HG02981 (cell line): ENCODE data around the gene DUSP12.
"Not testable (repeated sequence)": the region's sequence is repeated elsewhere in the genome, so short reads cannot be mapped to it uniquely, and the experiment has no call there.

Experiments
- ATAC-seq: cut with Tn5 transposase; IDR thresholded peaks from one replicate; pipeline ENCODE4 v1.9.1; 2021; ENCODE audit warnings: mild to moderate bottlenecking, moderate library complexity; ENCODE audit not compliant: unreplicated experiment

Gene DUSP12, protein sequence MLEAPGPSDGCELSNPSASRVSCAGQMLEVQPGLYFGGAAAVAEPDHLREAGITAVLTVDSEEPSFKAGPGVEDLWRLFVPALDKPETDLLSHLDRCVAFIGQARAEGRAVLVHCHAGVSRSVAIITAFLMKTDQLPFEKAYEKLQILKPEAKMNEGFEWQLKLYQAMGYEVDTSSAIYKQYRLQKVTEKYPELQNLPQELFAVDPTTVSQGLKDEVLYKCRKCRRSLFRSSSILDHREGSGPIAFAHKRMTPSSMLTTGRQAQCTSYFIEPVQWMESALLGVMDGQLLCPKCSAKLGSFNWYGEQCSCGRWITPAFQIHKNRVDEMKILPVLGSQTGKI

DNA sequence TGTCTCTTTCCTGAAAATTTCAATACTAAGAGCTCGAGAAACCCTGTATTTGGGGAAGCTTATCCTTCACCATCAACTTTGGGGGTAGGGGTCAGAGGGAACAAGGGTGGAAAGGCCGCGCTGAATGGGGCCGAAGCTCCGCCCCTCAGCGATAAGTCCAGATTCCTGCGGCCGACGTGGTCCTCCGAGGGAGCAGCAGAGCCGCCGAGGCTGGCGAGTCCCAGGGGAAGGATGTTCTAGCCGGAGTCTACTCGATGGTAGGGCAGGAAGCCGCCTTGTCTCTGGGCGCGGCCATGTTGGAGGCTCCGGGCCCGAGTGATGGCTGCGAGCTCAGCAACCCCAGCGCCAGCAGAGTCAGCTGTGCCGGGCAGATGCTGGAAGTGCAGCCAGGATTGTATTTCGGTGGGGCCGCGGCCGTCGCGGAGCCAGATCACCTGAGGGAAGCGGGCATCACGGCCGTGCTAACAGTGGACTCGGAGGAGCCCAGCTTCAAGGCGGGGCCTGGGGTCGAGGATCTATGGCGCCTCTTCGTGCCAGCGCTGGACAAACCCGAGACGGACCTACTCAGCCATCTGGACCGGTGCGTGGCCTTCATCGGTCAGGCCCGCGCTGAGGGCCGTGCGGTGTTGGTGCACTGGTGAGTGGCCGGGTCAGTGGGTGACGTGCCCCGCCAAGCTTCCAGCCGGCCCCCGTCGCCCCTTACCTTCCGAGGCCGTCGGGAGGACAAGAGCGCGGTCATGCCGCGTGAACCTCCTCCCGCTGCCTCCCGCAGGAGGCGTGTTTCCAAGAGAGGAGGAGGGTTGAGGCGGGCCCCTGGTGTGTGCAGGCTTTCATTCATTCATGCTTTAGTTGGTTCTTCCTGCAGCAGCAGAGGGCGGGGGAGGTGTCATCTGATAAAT, at the start of gene DUSP12:
TSS of gene DUSP12 (plus strand) at position 278 of the 899 bp plus-strand sequence. CDS start at position 294, 16 bp downstream.
- peak; percentile 94 for ATAC-seq

DNA sequence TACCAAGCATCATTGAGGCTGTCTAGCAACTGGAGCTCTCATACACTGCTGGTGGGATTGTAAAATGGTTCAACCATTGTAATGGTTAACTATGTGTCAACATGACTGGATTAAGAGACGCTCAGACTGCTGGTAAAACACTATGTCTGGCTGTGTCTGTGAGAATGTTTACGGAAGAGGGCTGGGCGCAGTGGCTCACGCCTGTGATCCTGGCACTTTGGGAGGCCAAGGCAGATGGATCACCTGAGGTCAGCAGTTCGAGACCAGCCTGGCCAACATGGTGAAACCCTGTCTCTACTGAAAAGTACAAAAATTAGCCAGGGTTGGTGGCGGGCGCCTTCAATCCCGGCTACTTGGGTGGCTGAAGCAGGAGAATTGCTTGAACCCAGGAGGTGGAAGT, 47.3 kb upstream of the DUSP12 start:
- ATAC-seq: no peak

DNA sequence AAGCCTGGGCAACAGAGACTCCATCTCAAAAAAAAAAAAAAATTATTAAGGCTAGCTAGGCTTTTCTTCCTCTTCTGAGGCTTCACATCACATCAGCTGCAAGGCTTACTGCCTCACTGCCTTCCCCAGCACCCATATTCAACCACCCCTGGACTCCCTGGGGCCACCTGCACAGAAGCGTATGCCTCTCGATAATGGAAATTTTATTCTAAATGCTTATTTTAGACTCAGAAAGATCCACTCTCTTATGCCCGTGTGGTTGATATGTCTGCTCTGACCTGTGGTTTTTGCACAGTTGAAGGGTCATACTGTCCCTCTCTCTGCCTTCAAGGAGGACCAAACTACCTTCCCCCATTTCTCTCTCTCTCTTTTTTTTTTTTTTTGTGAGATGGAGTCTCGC, 44.0 kb upstream of the DUSP12 start:
- no peak for ATAC-seq

DNA sequence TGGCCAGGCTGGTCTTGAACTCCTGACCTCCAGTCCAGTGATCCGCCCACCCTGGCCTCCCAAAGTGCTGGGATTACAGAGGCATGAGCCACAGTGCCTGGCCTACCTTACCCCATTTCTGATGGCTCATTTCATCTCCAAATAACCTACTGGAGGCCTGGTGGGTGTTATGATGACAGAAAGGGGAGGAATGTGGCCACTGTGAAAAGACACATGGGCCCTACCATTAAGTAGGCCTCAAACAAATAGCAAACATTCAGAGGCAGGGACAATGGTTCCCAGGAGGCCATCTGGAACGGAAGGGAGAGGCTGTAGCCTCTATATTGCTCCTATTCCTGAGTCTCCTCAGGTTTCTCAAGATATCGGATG, 43.5 kb upstream of the DUSP12 start:
- ATAC-seq: no peak

DNA sequence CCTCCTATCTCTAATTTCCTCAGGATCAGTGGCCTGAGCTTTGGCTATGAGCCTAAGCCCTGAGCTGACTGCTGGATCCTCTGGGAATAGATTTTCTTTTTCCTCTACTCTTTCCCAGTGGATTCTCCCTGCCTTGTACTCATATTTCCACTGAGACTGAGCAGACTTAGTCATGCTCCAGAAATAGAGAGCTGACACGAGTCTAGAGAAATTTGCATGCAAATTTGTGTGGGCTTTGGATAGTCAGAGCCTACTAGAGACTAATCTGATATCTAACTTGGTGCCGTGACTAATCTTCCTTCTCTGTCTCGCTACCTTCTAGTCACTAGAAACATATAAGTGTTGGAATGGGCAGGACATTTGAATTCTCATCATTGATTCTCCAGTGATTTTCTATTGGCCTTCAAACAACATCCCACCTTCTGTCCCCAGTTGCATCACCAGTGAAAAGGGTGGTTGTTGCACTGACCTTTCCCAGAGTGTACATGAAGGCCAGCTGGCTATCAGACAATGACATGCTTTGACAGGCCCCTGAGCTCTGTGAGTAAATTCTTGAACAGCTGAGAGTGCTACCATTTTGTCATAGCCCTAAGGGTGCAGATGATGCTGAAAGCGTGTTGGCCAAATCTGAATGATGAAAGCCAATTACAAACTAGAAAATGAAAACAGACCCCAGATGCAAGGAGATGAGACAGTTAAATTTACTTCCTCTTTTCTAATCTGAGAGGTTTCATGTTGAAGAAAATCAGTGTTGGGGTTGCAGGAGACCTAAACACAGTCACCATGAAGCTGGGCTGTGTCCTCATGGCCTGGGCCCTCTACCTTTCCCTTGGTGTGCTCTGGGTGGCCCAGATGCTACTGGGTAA, 42.9 kb upstream of the DUSP12 start, which contains the start of gene FCRLA:
TSS of gene FCRLA (plus strand) at position 748 of the 866 bp plus-strand sequence. CDS start at position 784, 36 bp downstream.
- ATAC-seq: peak; percentile 69

DNA sequence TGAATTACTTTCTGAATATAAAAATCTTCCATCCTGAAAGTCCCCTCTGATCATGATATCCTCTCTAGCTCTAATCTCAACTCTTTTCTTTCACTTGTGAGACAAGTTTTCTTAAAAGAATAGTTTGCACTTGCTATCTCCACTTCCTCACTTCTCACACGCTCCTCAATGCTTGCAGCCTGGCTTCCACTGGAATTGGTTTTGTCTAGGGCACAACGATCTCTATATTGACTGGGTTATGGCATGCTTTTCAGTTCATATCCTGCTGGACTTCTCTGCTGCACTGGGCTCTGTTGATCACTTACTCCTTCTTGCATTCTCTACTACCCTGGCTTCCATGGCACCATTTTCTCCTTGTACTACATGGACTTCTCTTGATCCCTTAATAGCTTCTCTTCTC, 42.1 kb upstream of the DUSP12 start:
- ATAC-seq: no peak

DNA sequence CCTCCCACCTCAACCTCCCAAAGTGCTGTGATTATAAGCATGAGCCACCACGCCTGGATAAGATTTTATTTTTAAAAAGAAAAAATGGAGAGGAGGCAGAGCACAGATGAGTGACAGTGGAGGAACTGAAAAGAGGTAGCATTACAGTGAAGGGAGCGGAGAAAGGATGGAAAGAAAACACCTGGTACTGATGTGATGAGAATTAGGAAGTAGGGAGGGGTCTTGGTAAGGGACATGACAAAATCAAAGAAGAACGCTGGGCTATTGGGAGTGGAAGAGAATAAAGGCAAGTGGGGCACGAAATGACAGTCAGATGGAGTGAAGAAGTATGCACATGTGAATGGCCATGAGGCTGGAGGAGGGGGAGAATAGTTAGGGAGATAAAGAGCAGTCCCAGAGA, 40.2 kb upstream of the DUSP12 start:
- no peak for ATAC-seq

DNA sequence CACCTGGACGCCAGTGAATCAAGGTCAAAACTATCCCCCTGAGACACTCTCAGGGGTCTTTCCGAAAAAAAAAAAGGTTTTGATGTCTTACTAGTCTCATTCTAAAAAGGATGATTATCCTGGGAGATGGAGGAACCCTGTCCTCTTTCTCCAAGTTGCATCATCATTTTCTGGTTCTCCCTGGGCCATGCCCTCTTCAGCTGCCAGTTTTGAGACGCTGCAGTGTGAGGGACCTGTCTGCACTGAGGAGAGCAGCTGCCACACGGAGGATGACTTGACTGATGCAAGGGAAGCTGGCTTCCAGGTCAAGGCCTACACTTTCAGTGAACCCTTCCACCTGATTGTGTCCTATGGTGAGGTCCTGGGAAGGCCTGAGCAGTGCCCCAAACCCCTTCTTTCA, 39.0 kb upstream of the DUSP12 start:
- ATAC-seq: no peak

DNA sequence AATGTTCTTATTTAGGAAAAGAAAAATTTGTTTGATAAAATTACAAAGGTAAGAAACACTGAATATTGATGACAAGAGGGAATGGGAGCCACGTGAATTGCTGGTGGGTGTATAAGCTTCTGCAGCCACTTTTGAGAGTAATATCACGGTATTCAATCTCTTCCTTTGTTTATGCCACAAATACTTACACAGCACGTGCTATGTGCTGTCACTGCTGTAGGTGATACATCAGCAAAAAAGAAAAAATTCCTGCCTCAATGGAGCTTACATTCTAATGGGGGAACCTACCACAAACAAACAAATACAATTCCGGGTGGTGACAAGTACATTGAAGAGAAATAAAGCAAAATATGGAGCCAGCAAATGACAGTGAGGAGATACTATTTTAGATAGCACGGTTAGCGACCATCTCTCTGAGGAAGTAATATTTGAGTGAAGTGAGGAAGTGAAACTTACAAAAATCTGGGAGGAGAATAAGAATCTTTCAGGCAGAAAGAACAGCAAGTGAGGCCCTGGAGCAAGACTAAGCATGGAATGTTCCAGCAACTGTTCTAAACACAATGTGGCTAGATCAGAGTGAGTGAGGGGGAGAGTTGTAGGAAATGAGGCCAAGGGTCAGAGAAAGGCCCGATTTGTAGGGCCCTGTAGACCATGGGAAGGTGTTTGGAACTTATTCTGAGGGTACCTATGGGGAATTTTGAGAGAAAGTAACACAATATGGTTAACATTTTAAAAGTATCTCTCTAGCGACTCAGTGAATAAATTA, 30.8 kb upstream of the DUSP12 start:
- peak; percentile 60 for ATAC-seq

DNA sequence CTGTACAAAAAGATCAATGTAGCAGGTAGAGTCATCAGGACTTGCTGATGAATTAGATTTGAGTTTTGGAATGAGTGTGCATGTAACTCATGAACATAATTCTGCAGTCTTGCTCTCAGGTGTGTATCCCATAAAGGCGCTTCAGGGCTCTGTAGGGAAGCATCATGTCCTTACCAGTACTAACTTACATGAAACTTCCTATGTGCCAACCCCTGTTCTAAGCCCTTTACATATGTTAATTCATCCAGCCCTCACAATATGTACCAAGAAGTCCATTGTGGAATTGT, 30.3 kb upstream of the DUSP12 start:
- ATAC-seq: peak; percentile 33

DNA sequence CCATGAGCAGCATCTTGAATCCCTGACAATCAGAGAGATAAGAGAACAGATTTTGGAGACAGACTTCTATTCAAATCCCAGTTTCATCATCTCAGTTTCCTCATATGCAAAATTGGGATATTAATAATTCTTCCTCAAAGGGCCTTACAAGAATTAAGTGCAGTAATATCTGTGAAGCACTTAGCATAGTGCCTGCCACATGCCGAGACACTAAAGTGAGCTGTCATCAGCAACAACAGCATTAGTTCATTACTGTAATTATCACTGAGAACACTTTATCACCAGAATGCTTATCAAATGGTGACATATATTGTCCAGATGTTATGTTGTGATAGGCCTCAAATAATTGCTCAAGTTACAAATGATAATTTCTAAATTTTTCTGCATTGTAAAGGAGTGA, 29.2 kb upstream of the DUSP12 start:
- no peak for ATAC-seq

DNA sequence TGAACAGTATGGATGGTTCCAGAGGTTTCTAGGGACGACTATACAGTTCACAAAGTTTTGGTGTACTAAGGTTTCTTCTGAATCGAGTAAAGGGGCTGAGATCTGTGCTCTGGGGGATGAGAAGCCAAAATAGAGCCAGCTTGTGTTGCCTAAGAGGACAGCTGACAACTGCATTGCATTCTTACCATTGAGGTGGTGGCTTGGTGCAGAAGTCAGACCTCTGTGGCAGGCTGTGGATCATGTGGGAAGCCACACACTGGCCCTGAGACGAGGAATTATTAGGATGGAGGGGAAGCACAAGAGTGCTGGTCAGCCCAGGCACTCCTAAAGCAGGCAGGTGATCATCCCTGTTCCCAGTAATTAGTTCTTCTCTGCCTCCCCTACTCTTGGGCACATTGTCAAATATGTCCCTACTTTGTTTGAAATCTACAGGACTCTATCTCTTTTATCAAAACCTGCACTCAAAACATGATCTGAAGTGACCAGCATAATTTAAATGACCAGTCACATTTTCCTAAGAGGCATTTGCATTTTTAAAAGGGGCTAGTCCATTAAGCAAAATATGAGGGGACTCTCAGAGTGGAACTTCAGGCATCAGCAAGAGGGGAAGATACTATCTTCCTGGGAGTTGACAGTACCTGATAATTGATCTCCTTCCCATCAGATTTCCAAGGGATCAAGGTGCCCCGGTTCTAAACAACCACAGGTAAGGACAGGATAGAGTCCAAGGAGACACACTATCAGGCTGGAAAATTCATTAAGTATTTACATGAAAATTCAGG, 28.4 kb upstream of the DUSP12 start, which contains the start of gene FCRLB:
TSS of gene FCRLB (plus strand) at position 589 of the 782 bp plus-strand sequence. CDS start 1,129 bp downstream, outside the sequence.
- ATAC-seq: no peak

DNA sequence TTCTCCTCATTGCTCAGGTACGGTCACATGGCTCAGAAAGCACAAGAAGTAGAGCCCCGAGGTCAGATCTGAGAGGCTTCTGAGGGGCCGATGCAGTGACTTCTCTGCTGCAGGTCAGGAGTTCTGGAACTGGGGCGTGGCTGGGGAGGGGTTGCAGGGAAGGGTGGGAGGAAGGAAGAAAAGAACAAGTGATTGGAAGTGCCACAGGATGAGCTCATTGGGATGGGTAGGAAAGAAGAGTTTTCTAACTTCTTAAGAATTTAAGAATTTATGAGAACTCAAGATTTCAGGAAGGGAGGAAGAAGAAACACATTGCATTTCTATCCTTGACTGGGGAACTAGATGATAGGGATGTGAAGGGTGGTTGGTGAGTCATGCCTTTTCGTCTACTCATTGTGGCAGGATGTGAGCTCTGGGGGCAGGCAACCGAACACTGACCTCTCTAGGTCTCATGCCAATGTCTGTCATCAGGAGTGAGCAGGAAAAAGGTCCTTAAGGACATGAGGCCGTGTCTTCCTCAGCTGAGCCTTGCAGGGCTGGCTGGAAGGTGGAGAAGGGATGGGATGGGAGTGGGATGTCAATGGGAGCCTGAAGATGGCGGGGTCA, 27.7 kb upstream of the DUSP12 start:
- ATAC-seq: no peak

DNA sequence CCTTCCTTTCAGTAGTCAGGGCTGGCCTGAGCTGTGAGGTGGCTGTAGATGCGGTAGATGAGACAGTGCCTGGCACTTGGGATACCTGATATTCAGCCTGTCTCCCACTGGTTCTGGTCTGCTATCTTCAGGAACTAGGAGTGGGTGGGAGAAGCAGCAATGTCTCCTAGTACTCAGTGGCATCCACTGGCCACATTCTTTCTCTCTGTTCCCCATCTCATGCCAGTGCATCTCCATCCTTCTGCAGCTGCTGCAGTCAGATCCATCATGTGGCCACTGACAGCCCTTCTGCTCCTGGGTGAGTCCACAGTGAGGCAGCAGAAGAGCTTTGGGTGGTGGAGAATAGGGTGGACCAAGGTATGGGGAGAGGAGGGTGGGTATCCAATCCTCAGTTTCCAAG, 27.2 kb upstream of the DUSP12 start:
- ATAC-seq: no peak

DNA sequence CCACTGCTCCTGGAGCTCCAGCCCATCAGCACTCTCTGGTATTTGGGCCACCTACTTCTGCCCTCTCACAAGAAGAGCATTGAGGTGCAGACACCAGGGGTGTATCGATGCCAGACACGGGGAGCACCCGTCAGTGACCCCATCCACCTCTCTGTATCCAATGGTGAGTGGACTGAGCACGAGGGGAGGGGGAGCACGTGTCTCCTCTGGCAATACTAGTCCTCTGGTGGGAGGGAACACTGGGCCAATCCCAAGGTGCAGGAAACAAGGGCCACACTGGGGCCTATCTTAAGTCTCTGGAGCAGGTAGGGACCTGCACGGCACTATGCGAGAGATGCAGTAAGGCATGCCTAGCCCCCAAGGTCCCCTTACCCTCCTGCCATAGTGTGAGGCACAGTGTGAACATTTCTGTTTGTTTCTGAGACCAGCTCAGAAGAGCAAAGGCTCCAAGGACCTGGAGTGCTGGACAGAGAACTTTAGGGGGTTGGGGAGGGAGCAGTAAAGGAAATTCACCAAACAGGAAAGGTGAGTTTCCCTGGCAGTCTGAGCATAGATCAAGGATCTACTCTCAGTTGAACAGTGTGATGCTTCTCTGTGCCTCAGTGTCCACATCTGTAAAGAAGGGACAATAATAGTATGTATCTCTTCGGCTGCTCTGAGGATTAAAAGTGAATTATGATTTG, 26.0 kb upstream of the DUSP12 start:
- ATAC-seq: no peak

DNA sequence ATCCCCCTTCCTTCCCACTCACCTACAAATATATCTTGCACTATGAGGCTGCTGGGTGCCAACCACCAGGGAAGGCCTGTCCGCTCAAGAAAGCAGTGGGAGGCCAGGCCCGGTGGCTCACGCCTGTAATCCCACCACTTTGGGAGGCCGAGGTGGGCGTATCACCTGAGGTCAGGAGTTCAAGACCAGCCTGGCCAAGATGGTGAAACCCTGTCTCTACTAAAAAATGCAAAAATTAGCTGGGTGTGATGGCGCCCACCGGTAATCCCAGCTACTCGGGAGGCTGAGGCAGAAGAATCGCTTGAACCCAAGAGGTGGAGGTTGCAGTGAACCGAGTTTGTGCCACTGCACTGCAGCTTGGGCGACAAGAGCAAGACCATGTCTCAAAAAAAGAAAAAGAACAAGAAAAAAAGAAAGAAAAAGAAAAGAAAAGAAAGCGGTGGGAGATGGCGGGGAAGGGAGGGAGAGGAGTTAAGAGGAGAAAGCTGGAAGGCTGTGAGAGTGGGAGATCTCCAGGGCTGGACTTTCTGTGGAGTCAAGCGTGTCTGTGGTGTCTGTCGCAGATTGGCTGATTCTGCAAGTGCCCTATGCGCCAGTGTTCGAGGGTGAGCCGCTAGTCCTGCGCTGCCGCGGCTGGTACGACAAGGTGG, 24.2 kb upstream of the DUSP12 start:
- not testable (repeated sequence) for ATAC-seq

DNA sequence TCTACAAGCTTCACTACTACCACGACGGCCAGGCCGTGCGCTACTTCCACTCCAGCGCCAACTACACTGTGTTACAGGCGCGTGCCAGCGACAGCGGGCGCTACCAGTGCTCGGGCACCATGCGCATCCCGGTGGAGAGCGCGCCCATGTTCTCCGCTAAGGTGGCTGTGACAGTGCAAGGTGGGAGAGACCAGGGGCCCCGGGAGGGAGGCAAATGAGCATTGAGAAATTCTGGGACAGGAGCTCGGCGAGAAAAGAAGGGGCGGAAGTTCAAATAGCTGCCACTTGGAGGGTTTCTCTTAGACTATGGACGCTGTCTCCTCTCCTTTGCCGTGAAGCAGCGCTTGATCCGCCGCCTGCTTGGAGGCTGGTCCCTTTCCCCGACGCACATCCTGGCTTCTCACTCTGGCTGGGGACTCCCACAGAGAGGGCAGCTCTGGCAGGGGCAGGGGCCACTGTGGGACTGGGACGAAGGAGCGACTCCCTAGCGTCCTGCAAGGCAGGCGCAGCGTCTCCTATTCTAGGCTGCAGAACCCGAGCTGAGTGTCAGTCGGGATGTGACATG, 23.6 kb upstream of the DUSP12 start:
- no peak for ATAC-seq
